Endothelial cell of umbilical vein (primary cell): ENCODE measurements around the gene SAFB. TPM values are rescaled to one million over a fixed set of nuclear protein-coding genes. Genes with fewer than 3 reads are reported as not detected.

ENCODE experiments used
- BruUV-seq: library from RNA; stranded (reverse); fragments of 400-500 nt; replicated peaks from 2 replicates; lab custom pipeline; 2021; lab: Mats Ljungman, UMichigan
- CTCF ChIA-PET: fragments of 300-600, 350-600 bp; sonication (Branson Sonifier 250); formaldehyde crosslinking; loops from one replicate; lab custom pipeline; 2021; ENCODE audit warnings: antibody characterized with exemption, inconsistent platforms; lab: Charles Lee
- POLR2A ChIA-PET: fragments of 300-600, 350-600 bp; sonication (Branson Sonifier 250); formaldehyde crosslinking; loops from one replicate; lab custom pipeline; 2021; ENCODE audit warnings: antibody characterized with exemption, inconsistent platforms; lab: Charles Lee
- DNase-seq: peaks from one replicate; pipeline ENCODE4 v3.0.0-alpha.2; 2011; ENCODE audit warnings: low read depth, low spot score
- FAIRE-seq: peaks from 2 replicates; lab custom pipeline; 2011; peaks lifted over from hg19 to GRCh38; lab: Jason Lieb, UNC
- H2AFZ ChIP-seq: 2 replicates; pipeline ENCODE4 v1.6.0; 2012; ENCODE audit warnings: low read depth, low read length, control low read depth, inconsistent platforms
- H3K27ac ChIP-seq: 2 replicates; pipeline ENCODE4 v1.5.1; 2011; ENCODE audit warnings: low read depth, mild to moderate bottlenecking, control low read depth, low read length, moderate library complexity; ENCODE audit not compliant: insufficient read depth
- H3K27me3 ChIP-seq, 2 experiments: 2 replicates each; pipeline versions ENCODE4 v1.6.0 to v1.6.1; 2011; ENCODE audit warnings: low read length in 2 of 2, mixed read lengths in 1 of 2; ENCODE audit not compliant: control insufficient read depth in 2 of 2, insufficient read depth in 2 of 2
- H3K36me3 ChIP-seq, 2 experiments: 2 replicates in 1 of 2; 3 replicates in 1 of 2; pipeline ENCODE4 v1.5.1; 2011; ENCODE audit warnings: low read length in 2 of 2, mild to moderate bottlenecking in 1 of 2, moderate library complexity in 1 of 2; ENCODE audit not compliant: control insufficient read depth in 2 of 2, insufficient read depth in 2 of 2; ENCODE audit errors: extremely low read depth in 1 of 2
- H3K4me1 ChIP-seq: 3 replicates; pipeline ENCODE4 v1.5.1; 2011; ENCODE audit warnings: mild to moderate bottlenecking, low read length; ENCODE audit not compliant: control insufficient read depth, insufficient read depth; ENCODE audit errors: extremely low read depth
- H3K4me2 ChIP-seq: 2 replicates; pipeline ENCODE4 v1.6.1; 2011; ENCODE audit warnings: low read length, control low read depth, mixed read lengths; ENCODE audit not compliant: insufficient read depth
- H3K4me3 ChIP-seq, 3 experiments: fragments of 200-600 bp in 1 of 3; sonication (generic), shearing (Covaris generic) in 1 of 3; replicated peaks in 1 of 3; 2 replicates each; pipeline ENCODE4 v1.5.1; 2011 to 2016; ENCODE audit warnings: control low read depth in 3 of 3, low read length in 3 of 3, mild to moderate bottlenecking in 2 of 3, inconsistent platforms in 1 of 3, low read depth in 1 of 3, moderate library complexity in 1 of 3; ENCODE audit not compliant: insufficient read depth in 1 of 3
- H3K79me2 ChIP-seq: 2 replicates; pipeline ENCODE4 v1.6.0; 2012; ENCODE audit warnings: low read length, inconsistent platforms; ENCODE audit not compliant: control insufficient read depth, insufficient read depth
- H3K9ac ChIP-seq: replicated peaks from 2 replicates; pipeline ENCODE3; 2011; ENCODE audit warnings: low read length, control low read depth; ENCODE audit not compliant: insufficient read depth; ENCODE audit errors: extremely low read depth
- H3K9me1 ChIP-seq: replicated peaks from 3 replicates; pipeline ENCODE4 v1.6.0; 2011; ENCODE audit warnings: mild to moderate bottlenecking, low read length; ENCODE audit not compliant: control insufficient read depth, insufficient read depth; ENCODE audit errors: extremely low read depth
- H3K9me3 ChIP-seq: replicated peaks from 2 replicates; pipeline ENCODE4 v1.5.1; 2012; ENCODE audit warnings: low read length, inconsistent platforms; ENCODE audit not compliant: control insufficient read depth, insufficient read depth
- H4K20me1 ChIP-seq: replicated peaks from 2 replicates; pipeline ENCODE3; 2011; ENCODE audit warnings: mild to moderate bottlenecking, low read length; ENCODE audit not compliant: control insufficient read depth, insufficient read depth; ENCODE audit errors: extremely low read depth
- CTCF ChIP-seq, 2 donors: IDR thresholded peaks; 1 replicate in 1 of 2; 2 replicates in 1 of 2; pipeline ENCODE4 v1.5.1; 2011; ENCODE audit warnings: low read length in 2 of 2, mild to moderate bottlenecking in 2 of 2, moderate library complexity in 2 of 2, control low read depth in 1 of 2, inconsistent platforms in 1 of 2, low read depth in 1 of 2; ENCODE audit not compliant: insufficient read depth in 1 of 2; ENCODE audit errors: extremely low read depth in 1 of 2
- EZH2 ChIP-seq: IDR thresholded peaks from 2 replicates; pipeline ENCODE4 v1.6.1; 2012; ENCODE audit warnings: borderline replicate concordance, low read depth, mild to moderate bottlenecking, moderate library complexity, low read length, inconsistent platforms; ENCODE audit not compliant: severe bottlenecking
- FOS ChIP-seq: IDR thresholded peaks from 2 replicates; pipeline ENCODE4 v1.6.1; 2011; ENCODE audit warnings: mild to moderate bottlenecking, low read length, moderate library complexity, borderline replicate concordance; ENCODE audit not compliant: insufficient read depth
- GATA2 ChIP-seq: IDR thresholded peaks from 2 replicates; pipeline ENCODE4 v1.7.0; 2011; ENCODE audit warnings: low read depth, mild to moderate bottlenecking, moderate library complexity, mixed read lengths, low read length; ENCODE audit not compliant: insufficient read length, insufficient read depth
- JUN ChIP-seq: IDR thresholded peaks from 2 replicates; pipeline ENCODE4 v1.6.1; 2011; ENCODE audit warnings: borderline replicate concordance, low read depth; ENCODE audit not compliant: insufficient read length, insufficient read depth
- MAX ChIP-seq: IDR thresholded peaks from 2 replicates; pipeline ENCODE4 v1.6.1; 2011; ENCODE audit not compliant: insufficient read depth, insufficient read length
- MYC ChIP-seq: IDR thresholded peaks from one replicate; pipeline ENCODE4 v1.6.1; 2011; ENCODE audit warnings: mild to moderate bottlenecking, low read depth, low read length
- POLR2A ChIP-seq: IDR thresholded peaks from 2 replicates; pipeline ENCODE4 v1.6.1; 2012; ENCODE audit warnings: low read depth, mild to moderate bottlenecking, control low read depth, low read length
- POLR2AphosphoS5 ChIP-seq: IDR thresholded peaks from 2 replicates; pipeline ENCODE4 v1.6.1; 2012; ENCODE audit warnings: low read depth, mild to moderate bottlenecking, control low read depth, low read length, moderate library complexity; ENCODE audit not compliant: insufficient read depth
- dilution Hi-C: fragments of 300-500 bp; cut with MboI; formaldehyde crosslinking; loops from one replicate; pipeline ENCODE4 v1.15.0; 2019; ENCODE audit warnings: low sequenced_read_pairs; ENCODE audit not compliant: extremely low pct_ligation_motif_present
- intact Hi-C: fragments of 100-400 bp; cut with micrococcal nuclease; formaldehyde crosslinking; loops from one replicate; pipeline ENCODE4 v1.10.0; 2022
- polyA plus RNA-seq, 4 experiments: library from polyadenylated mRNA; depleted of rRNA in 3 of 4; stranded (reverse) in 3 of 4; unstranded in 1 of 4; fragments of >200 nt; gene quantifications; 2 replicates each; pipeline versions ENCODE4 v1.2.1 to v1.2.3, GENCODE V29; 2011 to 2012; ENCODE audit warnings: missing spikeins in 1 of 4
- total RNA-seq: library from RNA; stranded (reverse); gene quantifications from 2 replicates; pipeline ENCODE4 v1.2.3, GENCODE V29; 2021

Gene SAFB
- total and polyA plus RNA-seq, 2 donors (not counting 3 experiments of a cell fraction or from before 2014, with no cell fraction given) = 44.7 to 109 TPM

GRCh38 chr19:5591476-5591875 is 31.4 kb upstream of the SAFB start:
- no peak for TF ChIP-seq JUN
- no peak for TF ChIP-seq FOS
- no peak for TF ChIP-seq MAX
- TF ChIP-seq GATA2 = no peak
- no peak for TF ChIP-seq MYC
- no peak for TF ChIP-seq EZH2
- no peak for TF ChIP-seq POLR2AphosphoS5
- TF ChIP-seq CTCF (IDR thresholded peaks at IDR 0.05; ENCODE audit: extremely low read depth in 1 of 2, insufficient read depth in 1 of 2, low read depth in 1 of 2, low read length in 2 of 2) = no peak
- no peak for TF ChIP-seq POLR2A

More at GRCh38 chr19:5591476-5591875, 31.4 kb upstream of the SAFB start:
- Histone ChIP-seq H3K79me2 (no peaks in the 10 kb centered on the region), H4K20me1 (no peaks in the 10 kb centered on the region), H3K36me3 (peaks cover 25 to 72% of the 10 kb centered on the region in 2 experiments), H3K27me3 (no peaks in the 10 kb centered on the region), H3K4me2 (no peak overlapping the region), H3K27ac (no peak overlapping the region), H2AFZ (no peak overlapping the region), H3K9me1 (no peaks in the 10 kb centered on the region), H3K4me3 (no peak overlapping the region), H3K9ac (no peak overlapping the region), H3K4me1 (no peaks in the 10 kb centered on the region), H3K9me3 (no peaks in the 10 kb centered on the region)
- no peak for DNase-seq
- FAIRE-seq = no peak
- POLR2A ChIA-PET = no interaction called here
- BruUV-seq = no TSS peak
- CTCF ChIA-PET = no interaction called here
- dilution Hi-C loops (no loop called here), intact Hi-C loops (no loop called here)
